ENCODE results near the gene TLCD3B. TPM values are rescaled to one million over a fixed set of nuclear protein-coding genes. Genes with fewer than 3 reads are reported as not detected.

Gene TLCD3B
- total RNA-seq, 3 donors from 2014 or later (not counting 1 experiment from before 2014, with no cell fraction given), result 0.88 to 2.0 (median 1.7) TPM

DNA sequence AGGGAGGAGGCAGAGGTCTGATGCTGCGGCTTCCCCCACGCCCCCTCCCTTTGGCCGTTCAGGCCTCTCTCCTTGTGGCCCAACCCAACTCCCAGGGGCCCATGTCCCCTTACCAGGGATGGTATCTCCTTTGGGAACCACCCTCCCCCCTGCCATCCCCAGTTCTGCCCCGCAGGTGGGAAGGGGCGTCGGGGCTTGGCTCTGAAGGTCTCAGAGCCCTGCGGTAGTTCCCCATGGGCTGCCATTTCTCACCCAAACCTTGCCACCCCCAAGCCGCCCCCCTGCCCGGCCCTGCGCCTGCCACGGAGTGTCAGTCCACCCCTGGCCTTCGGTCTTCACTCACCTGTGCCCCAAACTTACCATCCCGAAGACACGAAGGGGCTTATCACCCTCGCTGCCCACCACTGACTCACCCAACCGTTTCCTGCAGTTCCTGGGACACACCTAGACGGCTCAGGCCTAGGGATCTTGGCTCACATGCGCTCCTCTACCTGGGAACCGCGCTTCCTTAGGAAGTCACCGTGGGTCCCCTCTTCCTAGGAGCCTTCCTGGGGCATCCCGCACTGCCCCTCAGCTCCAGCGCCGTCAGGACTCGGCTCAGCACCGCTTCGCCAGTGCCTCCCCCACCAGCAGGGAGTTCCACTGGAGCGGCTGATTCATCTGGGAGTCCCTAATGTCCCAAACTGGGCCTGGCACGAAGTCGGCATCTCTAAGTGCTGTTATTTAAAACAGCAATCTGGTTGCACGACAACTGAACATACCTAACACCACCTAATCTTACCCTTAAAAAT is 19.2 kb downstream of the TLCD3B start:
- no peaks in the 10 kb centered on the region for H3K9me3 Mint-ChIP-seq
- no peak overlapping the region for H3K27ac Mint-ChIP-seq
- Histone ChIP-seq H3K27ac (ENCODE audit: low read length) (no peak overlapping the region), H3K4me3 (ENCODE audit: low read length) (no peak overlapping the region), H3K4me1 (ENCODE audit: control insufficient read depth, insufficient read depth, low read length) (peaks cover 14% of the 10 kb centered on the region), H3K9me3 (ENCODE audit: control insufficient read depth, insufficient read depth, low read length) (no peaks in the 10 kb centered on the region), H3K36me3 (ENCODE audit: control insufficient read depth, insufficient read depth, low read length) (no peaks in the 10 kb centered on the region), H3K27me3 (ENCODE audit: control insufficient read depth, insufficient read depth, low read length) (peaks cover 13% of the 10 kb centered on the region)
- intact Hi-C loops (cut with micrococcal nuclease), result no loop called here
- DNase-seq, result no peak
- WGBS (ENCODE audit: insufficient coverage), result 25% methylated on average over 30 of the region's 31 CpGs
- H3K4me1 Mint-ChIP-seq, result peaks cover 5 to 17% of the 10 kb centered on the region in 2 donors
- no peak for ATAC-seq
- no peaks in the 10 kb centered on the region for H3K36me3 Mint-ChIP-seq
- H3K4me3 Mint-ChIP-seq, result peak overlapping the region; percentile 85
- no peak for TF ChIP-seq CTCF (IDR thresholded peaks at IDR 0.05)
- peaks cover 7 to 32% of the 10 kb centered on the region in 2 donors for H3K27me3 Mint-ChIP-seq (ENCODE audit: low read depth in 2 of 2)

DNA sequence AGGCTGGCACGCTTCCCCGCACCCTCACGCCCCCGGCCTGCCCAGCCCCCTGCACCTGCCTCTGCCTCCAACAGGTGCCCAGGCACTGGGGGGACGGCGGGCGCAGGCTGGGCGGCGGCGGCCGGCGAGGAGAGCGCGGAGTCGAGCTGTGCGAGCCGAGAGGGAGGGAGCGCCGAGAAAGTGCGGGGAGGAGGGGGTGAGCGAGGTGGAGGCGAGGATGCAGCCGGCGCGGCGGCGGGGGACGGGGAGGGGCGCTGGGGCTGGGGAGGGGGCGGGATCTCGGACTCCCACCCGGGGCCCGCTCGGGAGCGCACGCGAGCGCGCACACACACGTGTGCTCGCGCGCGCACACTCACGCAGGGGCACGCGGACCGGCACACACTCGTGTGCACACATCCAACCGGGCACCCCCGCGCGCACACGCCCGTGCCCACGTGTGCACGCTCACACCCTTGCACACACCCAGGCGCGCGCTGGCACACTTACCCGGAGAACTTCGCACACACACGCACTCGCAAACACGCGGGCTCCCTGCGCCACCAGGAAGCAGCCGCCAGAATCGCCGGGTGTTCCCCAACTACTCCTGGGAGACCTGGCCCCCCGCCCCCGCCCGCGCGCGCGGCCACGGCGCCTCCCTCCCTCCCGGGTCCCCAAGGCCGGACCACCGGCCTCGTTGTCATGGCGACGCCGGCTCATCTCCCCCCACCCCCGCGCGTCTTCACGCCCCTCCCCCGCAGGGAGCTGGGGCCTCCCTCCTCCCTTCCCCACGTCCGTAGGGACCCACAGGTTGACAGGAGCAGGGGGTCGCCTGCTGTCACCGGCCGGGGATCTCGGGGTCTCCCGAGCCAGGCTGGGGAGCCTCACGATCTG is 20.0 kb downstream of the TLCD3B start, which contains the start of gene DOC2A:
TSS of gene DOC2A (minus strand) at position 184 of the 870 bp plus-strand sequence. CDS start 805 bp downstream, outside the sequence.
- H3K27me3 Mint-ChIP-seq (ENCODE audit: low read depth in 2 of 2), result peaks cover 7 to 29% of the 10 kb centered on the region in 2 donors
- ATAC-seq, result peak; percentile 59 to 91 (median 75)
- Histone ChIP-seq H3K4me3 (ENCODE audit: low read length) (no peak within 1 kb of the TSS), H3K27ac (ENCODE audit: low read length) (no peak within 1 kb of the TSS), H3K27me3 (ENCODE audit: control insufficient read depth, insufficient read depth, low read length) (peaks cover 13% of the 10 kb centered on the region), H3K36me3 (ENCODE audit: control insufficient read depth, insufficient read depth, low read length) (no peaks in the 10 kb centered on the region), H3K4me1 (ENCODE audit: control insufficient read depth, insufficient read depth, low read length) (peaks cover 14% of the 10 kb centered on the region), H3K9me3 (ENCODE audit: control insufficient read depth, insufficient read depth, low read length) (no peaks in the 10 kb centered on the region)
- intact Hi-C loops (cut with micrococcal nuclease), result no loop called here
- WGBS (ENCODE audit: insufficient coverage), result under 1% methylated on average over 99 of the region's 99 CpGs
- DNase-seq, result peak in 1 of 2 donors; percentile 56
- H3K4me1 Mint-ChIP-seq, result peaks cover 5 to 17% of the 10 kb centered on the region in 2 donors
- H3K9me3 Mint-ChIP-seq, result no peaks in the 10 kb centered on the region
- H3K36me3 Mint-ChIP-seq, result no peaks in the 10 kb centered on the region
- peak within 1 kb of the TSS; percentile 85 for H3K4me3 Mint-ChIP-seq
- no peak for TF ChIP-seq CTCF (IDR thresholded peaks at IDR 0.05)
- H3K27ac Mint-ChIP-seq, result no peak within 1 kb of the TSS

DNA sequence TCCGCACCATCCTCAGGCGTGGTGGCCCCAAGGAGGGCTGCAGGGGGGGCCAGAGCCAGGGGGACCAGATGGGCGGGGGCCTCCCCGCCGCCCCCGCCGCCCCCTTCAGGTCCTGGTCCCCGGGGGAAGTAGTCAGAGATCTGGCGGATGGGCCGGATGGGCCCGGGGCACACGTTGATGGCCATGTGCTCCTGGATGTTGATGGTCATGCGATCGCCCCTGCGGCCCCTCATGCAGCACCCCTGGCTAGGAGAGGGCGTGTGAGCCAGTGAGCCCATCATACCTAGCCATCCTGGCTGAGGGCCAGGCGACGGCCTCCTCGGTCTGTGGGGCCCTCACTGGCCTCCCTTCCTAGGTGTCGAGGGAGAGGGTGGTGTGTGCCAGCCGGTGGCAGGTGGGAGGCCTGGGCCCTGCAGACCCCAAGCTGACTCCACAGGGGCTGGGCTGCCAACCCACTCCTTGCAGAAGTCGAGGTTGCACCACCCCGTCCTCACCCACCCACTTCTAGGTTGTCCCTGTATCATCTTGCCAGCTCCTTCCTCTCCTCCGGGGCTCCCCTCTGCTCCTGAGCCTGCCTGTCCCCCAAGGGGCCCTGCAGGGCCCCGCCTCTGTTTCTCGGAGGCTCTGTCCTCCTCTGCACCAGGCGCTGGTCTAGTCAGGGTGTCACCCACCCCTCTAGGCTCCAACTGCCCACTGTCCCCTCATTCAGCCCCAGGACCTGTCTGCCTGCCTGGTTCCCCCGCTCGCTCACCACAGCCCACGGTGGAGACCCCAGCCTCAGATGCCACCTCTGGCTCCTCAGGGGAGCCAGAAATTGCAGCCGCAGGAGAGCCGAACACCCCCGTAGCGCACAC is 20.9 kb downstream of the TLCD3B start:
- H3K4me3 Mint-ChIP-seq, result peak overlapping the region; percentile 47
- DNase-seq, result no peak

More for the DNA sequence above, 20.9 kb downstream of the TLCD3B start:
- no peaks in the 10 kb centered on the region for H3K9me3 Mint-ChIP-seq
- Histone ChIP-seq H3K4me3 (ENCODE audit: low read length) (no peak overlapping the region), H3K27me3 (ENCODE audit: control insufficient read depth, insufficient read depth, low read length) (peaks cover 13% of the 10 kb centered on the region), H3K27ac (ENCODE audit: low read length) (no peak overlapping the region), H3K36me3 (ENCODE audit: control insufficient read depth, insufficient read depth, low read length) (no peaks in the 10 kb centered on the region), H3K9me3 (ENCODE audit: control insufficient read depth, insufficient read depth, low read length) (no peaks in the 10 kb centered on the region), H3K4me1 (ENCODE audit: control insufficient read depth, insufficient read depth, low read length) (peaks cover 14% of the 10 kb centered on the region)
- ATAC-seq, result peak in 1 of 3 donors; percentile 12
- H3K36me3 Mint-ChIP-seq, result no peaks in the 10 kb centered on the region
- H3K27me3 Mint-ChIP-seq (ENCODE audit: low read depth in 2 of 2), result peaks cover 7 to 26% of the 10 kb centered on the region in 2 donors
- H3K27ac Mint-ChIP-seq, result no peak overlapping the region
- WGBS (ENCODE audit: insufficient coverage), result 27% methylated on average over 34 of the region's 34 CpGs
- no peak for TF ChIP-seq CTCF (IDR thresholded peaks at IDR 0.05)
- intact Hi-C loops (cut with micrococcal nuclease), result loop anchor here (5.0 kb wide), 1 partner anchor 308 kb away; no protein-coding TSS in a partner anchor
- H3K4me1 Mint-ChIP-seq, result peaks cover 5 to 17% of the 10 kb centered on the region in 2 donors

Data from natural killer cell (primary cell).